Endothelial cell of umbilical vein (primary cell): ENCODE data around the gene P2RY11. TPM values are rescaled to one million over a fixed set of nuclear protein-coding genes. Genes with fewer than 3 reads are reported as not detected.

Source experiments
- BruUV-seq: library from RNA; stranded (reverse); fragments of 400-500 nt; replicated peaks from 2 replicates; lab custom pipeline; 2021; lab: Mats Ljungman, UMichigan
- CTCF ChIA-PET: fragments of 300-600, 350-600 bp; sonication (Branson Sonifier 250); formaldehyde crosslinking; loops from one replicate; lab custom pipeline; 2021; ENCODE audit warnings: antibody characterized with exemption, inconsistent platforms; lab: Charles Lee
- POLR2A ChIA-PET: fragments of 300-600, 350-600 bp; sonication (Branson Sonifier 250); formaldehyde crosslinking; loops from one replicate; lab custom pipeline; 2021; ENCODE audit warnings: antibody characterized with exemption, inconsistent platforms; lab: Charles Lee
- DNase-seq: peaks from one replicate; pipeline ENCODE4 v3.0.0-alpha.2; 2011; ENCODE audit warnings: low read depth, low spot score
- FAIRE-seq: peaks from 2 replicates; lab custom pipeline; 2011; peaks lifted over from hg19 to GRCh38; lab: Jason Lieb, UNC
- H2AFZ ChIP-seq: 2 replicates; pipeline ENCODE4 v1.6.0; 2012; ENCODE audit warnings: low read depth, low read length, control low read depth, inconsistent platforms
- H3K27ac ChIP-seq: 2 replicates; pipeline ENCODE4 v1.5.1; 2011; ENCODE audit warnings: low read depth, mild to moderate bottlenecking, control low read depth, low read length, moderate library complexity; ENCODE audit not compliant: insufficient read depth
- H3K27me3 ChIP-seq, 2 experiments: 2 replicates each; pipeline versions ENCODE4 v1.6.0 to v1.6.1; 2011; ENCODE audit warnings: low read length in 2 of 2, mixed read lengths in 1 of 2; ENCODE audit not compliant: control insufficient read depth in 2 of 2, insufficient read depth in 2 of 2
- H3K36me3 ChIP-seq, 2 experiments: 2 replicates in 1 of 2; 3 replicates in 1 of 2; pipeline ENCODE4 v1.5.1; 2011; ENCODE audit warnings: low read length in 2 of 2, mild to moderate bottlenecking in 1 of 2, moderate library complexity in 1 of 2; ENCODE audit not compliant: control insufficient read depth in 2 of 2, insufficient read depth in 2 of 2; ENCODE audit errors: extremely low read depth in 1 of 2
- H3K4me1 ChIP-seq: 3 replicates; pipeline ENCODE4 v1.5.1; 2011; ENCODE audit warnings: mild to moderate bottlenecking, low read length; ENCODE audit not compliant: control insufficient read depth, insufficient read depth; ENCODE audit errors: extremely low read depth
- H3K4me2 ChIP-seq: 2 replicates; pipeline ENCODE4 v1.6.1; 2011; ENCODE audit warnings: low read length, control low read depth, mixed read lengths; ENCODE audit not compliant: insufficient read depth
- H3K4me3 ChIP-seq, 3 experiments: fragments of 200-600 bp in 1 of 3; sonication (generic), shearing (Covaris generic) in 1 of 3; replicated peaks in 1 of 3; 2 replicates each; pipeline ENCODE4 v1.5.1; 2011 to 2016; ENCODE audit warnings: control low read depth in 3 of 3, low read length in 3 of 3, mild to moderate bottlenecking in 2 of 3, inconsistent platforms in 1 of 3, low read depth in 1 of 3, moderate library complexity in 1 of 3; ENCODE audit not compliant: insufficient read depth in 1 of 3
- H3K79me2 ChIP-seq: 2 replicates; pipeline ENCODE4 v1.6.0; 2012; ENCODE audit warnings: low read length, inconsistent platforms; ENCODE audit not compliant: control insufficient read depth, insufficient read depth
- H3K9ac ChIP-seq: replicated peaks from 2 replicates; pipeline ENCODE3; 2011; ENCODE audit warnings: low read length, control low read depth; ENCODE audit not compliant: insufficient read depth; ENCODE audit errors: extremely low read depth
- H3K9me1 ChIP-seq: replicated peaks from 3 replicates; pipeline ENCODE4 v1.6.0; 2011; ENCODE audit warnings: mild to moderate bottlenecking, low read length; ENCODE audit not compliant: control insufficient read depth, insufficient read depth; ENCODE audit errors: extremely low read depth
- H3K9me3 ChIP-seq: replicated peaks from 2 replicates; pipeline ENCODE4 v1.5.1; 2012; ENCODE audit warnings: low read length, inconsistent platforms; ENCODE audit not compliant: control insufficient read depth, insufficient read depth
- H4K20me1 ChIP-seq: replicated peaks from 2 replicates; pipeline ENCODE3; 2011; ENCODE audit warnings: mild to moderate bottlenecking, low read length; ENCODE audit not compliant: control insufficient read depth, insufficient read depth; ENCODE audit errors: extremely low read depth
- EZH2 ChIP-seq: IDR thresholded peaks from 2 replicates; pipeline ENCODE4 v1.6.1; 2012; ENCODE audit warnings: borderline replicate concordance, low read depth, mild to moderate bottlenecking, moderate library complexity, low read length, inconsistent platforms; ENCODE audit not compliant: severe bottlenecking
- FOS ChIP-seq: IDR thresholded peaks from 2 replicates; pipeline ENCODE4 v1.6.1; 2011; ENCODE audit warnings: mild to moderate bottlenecking, low read length, moderate library complexity, borderline replicate concordance; ENCODE audit not compliant: insufficient read depth
- GATA2 ChIP-seq: IDR thresholded peaks from 2 replicates; pipeline ENCODE4 v1.7.0; 2011; ENCODE audit warnings: low read depth, mild to moderate bottlenecking, moderate library complexity, mixed read lengths, low read length; ENCODE audit not compliant: insufficient read length, insufficient read depth
- JUN ChIP-seq: IDR thresholded peaks from 2 replicates; pipeline ENCODE4 v1.6.1; 2011; ENCODE audit warnings: borderline replicate concordance, low read depth; ENCODE audit not compliant: insufficient read length, insufficient read depth
- MYC ChIP-seq: IDR thresholded peaks from one replicate; pipeline ENCODE4 v1.6.1; 2011; ENCODE audit warnings: mild to moderate bottlenecking, low read depth, low read length
- POLR2A ChIP-seq: IDR thresholded peaks from 2 replicates; pipeline ENCODE4 v1.6.1; 2012; ENCODE audit warnings: low read depth, mild to moderate bottlenecking, control low read depth, low read length
- POLR2AphosphoS5 ChIP-seq: IDR thresholded peaks from 2 replicates; pipeline ENCODE4 v1.6.1; 2012; ENCODE audit warnings: low read depth, mild to moderate bottlenecking, control low read depth, low read length, moderate library complexity; ENCODE audit not compliant: insufficient read depth
- dilution Hi-C: fragments of 300-500 bp; cut with MboI; formaldehyde crosslinking; loops from one replicate; pipeline ENCODE4 v1.15.0; 2019; ENCODE audit warnings: low sequenced_read_pairs; ENCODE audit not compliant: extremely low pct_ligation_motif_present
- intact Hi-C: fragments of 100-400 bp; cut with micrococcal nuclease; formaldehyde crosslinking; loops from one replicate; pipeline ENCODE4 v1.10.0; 2022
- polyA plus RNA-seq, 4 experiments: library from polyadenylated mRNA; depleted of rRNA in 3 of 4; stranded (reverse) in 3 of 4; unstranded in 1 of 4; fragments of >200 nt; gene quantifications; 2 replicates each; pipeline versions ENCODE4 v1.2.1 to v1.2.3, GENCODE V29; 2011 to 2012; ENCODE audit warnings: missing spikeins in 1 of 4
- total RNA-seq: library from RNA; stranded (reverse); gene quantifications from 2 replicates; pipeline ENCODE4 v1.2.3, GENCODE V29; 2021
- TF ChIP-seq, protein P1 (sequence below): IDR thresholded peaks from 2 replicates; pipeline ENCODE4 v1.6.1; 2011; ENCODE audit not compliant: insufficient read depth, insufficient read length
- TF ChIP-seq, protein P2 (sequence below), 2 donors: IDR thresholded peaks; 1 replicate in 1 of 2; 2 replicates in 1 of 2; pipeline ENCODE4 v1.5.1; 2011; ENCODE audit warnings: low read length in 2 of 2, mild to moderate bottlenecking in 2 of 2, moderate library complexity in 2 of 2, control low read depth in 1 of 2, inconsistent platforms in 1 of 2, low read depth in 1 of 2; ENCODE audit not compliant: insufficient read depth in 1 of 2; ENCODE audit errors: extremely low read depth in 1 of 2

P2RY11 gene
- total and polyA plus RNA-seq, 2 donors (not counting 3 experiments of a cell fraction or from before 2014, with no cell fraction given), result 3.6 to 14.6 TPM

GRCh38 chr19:10110076-10110971 lies 1.2 kb upstream of the P2RY11 start:
- Histone ChIP-seq H3K27ac (no peak overlapping the region), H4K20me1 (no peaks in the 10 kb centered on the region), H3K79me2 (peaks cover 28% of the 10 kb centered on the region), H2AFZ (no peak overlapping the region), H3K4me3 (no peak overlapping the region), H3K9ac (no peak overlapping the region), H3K27me3 (no peaks in the 10 kb centered on the region), H3K9me3 (no peaks in the 10 kb centered on the region), H3K4me1 (peaks cover 9% of the 10 kb centered on the region), H3K4me2 (no peak overlapping the region), H3K9me1 (no peaks in the 10 kb centered on the region), H3K36me3 (peaks cover 8 to 37% of the 10 kb centered on the region in 2 experiments)
- FAIRE-seq (no peak), DNase-seq (no peak)
- TF ChIP-seq, protein P1, sequence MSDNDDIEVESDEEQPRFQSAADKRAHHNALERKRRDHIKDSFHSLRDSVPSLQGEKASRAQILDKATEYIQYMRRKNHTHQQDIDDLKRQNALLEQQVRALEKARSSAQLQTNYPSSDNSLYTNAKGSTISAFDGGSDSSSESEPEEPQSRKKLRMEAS, result no peak
- TF ChIP-seq JUN (no peak), POLR2AphosphoS5 (no peak), EZH2 (no peak), GATA2 (no peak), MYC (no peak), POLR2A (no peak), FOS (no peak)
- TF ChIP-seq, protein P2, sequence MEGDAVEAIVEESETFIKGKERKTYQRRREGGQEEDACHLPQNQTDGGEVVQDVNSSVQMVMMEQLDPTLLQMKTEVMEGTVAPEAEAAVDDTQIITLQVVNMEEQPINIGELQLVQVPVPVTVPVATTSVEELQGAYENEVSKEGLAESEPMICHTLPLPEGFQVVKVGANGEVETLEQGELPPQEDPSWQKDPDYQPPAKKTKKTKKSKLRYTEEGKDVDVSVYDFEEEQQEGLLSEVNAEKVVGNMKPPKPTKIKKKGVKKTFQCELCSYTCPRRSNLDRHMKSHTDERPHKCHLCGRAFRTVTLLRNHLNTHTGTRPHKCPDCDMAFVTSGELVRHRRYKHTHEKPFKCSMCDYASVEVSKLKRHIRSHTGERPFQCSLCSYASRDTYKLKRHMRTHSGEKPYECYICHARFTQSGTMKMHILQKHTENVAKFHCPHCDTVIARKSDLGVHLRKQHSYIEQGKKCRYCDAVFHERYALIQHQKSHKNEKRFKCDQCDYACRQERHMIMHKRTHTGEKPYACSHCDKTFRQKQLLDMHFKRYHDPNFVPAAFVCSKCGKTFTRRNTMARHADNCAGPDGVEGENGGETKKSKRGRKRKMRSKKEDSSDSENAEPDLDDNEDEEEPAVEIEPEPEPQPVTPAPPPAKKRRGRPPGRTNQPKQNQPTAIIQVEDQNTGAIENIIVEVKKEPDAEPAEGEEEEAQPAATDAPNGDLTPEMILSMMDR (IDR thresholded peaks at IDR 0.05; ENCODE audit: extremely low read depth in 1 of 2, insufficient read depth in 1 of 2, low read depth in 1 of 2, low read length in 2 of 2), result no peak
- BruUV-seq, result no TSS peak
- ChIA-PET POLR2A (no interaction called here), CTCF (no interaction called here)
- intact Hi-C loops, result no loop called here
- dilution Hi-C loops, result no loop called here
